HG03045 (cell line): ENCODE data around the gene HEG1.

Experiments used
- ATAC-seq: cut with Tn5 transposase; IDR thresholded peaks from one replicate; pipeline ENCODE4 v1.9.1; 2021; ENCODE audit warnings: mild to moderate bottlenecking, moderate library complexity; ENCODE audit not compliant: unreplicated experiment

Gene HEG1

DNA sequence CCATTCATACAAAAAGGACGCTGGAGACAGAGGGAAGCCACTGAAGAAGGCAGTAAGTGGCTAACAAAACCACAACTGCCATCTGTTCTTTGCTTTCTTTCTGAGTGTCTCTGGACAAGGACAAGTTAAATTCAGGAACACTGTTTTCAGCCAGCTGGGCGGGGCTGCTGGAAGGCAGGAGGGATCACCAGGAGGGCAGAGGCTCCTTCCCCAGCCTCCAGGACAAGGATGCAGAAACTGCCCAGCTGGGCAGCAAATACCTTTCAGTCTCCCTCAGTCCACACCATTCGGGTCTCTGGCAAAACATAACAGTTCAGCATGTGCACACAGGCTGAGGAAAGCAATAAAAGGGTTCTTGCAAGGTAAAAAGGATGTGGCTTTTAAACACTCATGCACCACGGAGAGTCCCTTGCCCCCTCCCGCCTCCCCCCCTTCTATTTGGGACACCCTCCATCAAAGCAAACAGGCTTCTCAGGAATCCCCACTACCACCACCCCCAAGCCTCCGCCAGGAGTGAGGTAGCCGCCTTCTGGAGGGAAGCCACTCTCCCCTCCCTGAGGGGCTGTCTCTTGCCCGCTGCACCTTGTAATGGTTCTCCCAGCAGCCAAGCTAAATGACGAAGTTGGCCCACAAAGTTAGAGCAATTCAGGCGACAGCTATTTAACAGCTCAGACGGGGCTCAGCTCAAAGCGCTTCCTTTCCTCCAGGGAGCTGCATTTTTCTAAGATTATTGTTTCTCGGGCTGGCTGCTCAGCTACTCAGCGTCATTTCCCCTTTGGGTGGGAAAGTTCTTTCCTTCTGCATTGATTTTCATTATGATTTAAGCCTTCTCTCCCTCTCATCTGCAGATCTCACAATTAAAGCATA lies 3.8 kb downstream of the HEG1 start:
- ATAC-seq = no peak

DNA sequence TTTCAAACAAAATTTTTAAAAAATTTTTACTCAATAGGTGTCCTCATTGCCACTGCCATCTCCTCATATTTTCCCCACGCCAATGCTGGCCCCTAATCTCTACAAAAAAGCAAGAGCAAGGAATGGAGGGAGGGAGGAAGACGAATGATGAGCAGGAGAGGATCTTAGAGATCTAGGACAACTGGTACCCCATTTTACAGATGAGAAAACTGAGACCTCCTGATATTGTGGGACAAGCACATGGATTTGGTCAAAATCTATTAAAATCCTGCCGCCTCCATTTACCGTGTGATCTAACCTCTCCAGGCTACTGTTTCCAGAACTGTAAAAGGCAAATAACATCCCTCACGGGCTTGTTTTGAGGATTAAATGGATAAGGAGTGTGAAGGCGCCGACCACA lies 4.6 kb downstream of the HEG1 start:
- no peak for ATAC-seq

- no peak for ATAC-seq
Measured at GRCh38 chr3:125050488-125051090, 5.2 kb downstream of the HEG1 start.

DNA sequence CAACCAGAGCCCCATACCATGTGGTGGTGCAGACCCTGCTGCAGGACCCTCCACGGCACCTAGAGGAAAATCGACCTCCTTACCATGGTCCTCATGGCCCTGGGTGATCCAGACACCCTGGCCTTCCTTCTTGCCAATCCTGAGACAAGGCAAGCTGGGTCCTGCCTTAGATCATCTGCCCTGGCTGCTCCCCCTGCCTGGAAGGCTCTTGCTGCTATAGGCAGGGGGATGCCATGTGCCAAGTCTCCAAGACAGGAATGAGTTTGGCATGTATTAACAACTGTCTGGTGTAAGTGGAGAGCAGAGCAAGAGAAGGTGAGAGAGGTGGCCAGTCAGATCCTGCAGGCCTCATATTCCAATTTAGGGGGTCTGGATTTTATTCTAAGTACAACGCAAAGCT lies 7.5 kb downstream of the HEG1 start:
- no peak for ATAC-seq

DNA sequence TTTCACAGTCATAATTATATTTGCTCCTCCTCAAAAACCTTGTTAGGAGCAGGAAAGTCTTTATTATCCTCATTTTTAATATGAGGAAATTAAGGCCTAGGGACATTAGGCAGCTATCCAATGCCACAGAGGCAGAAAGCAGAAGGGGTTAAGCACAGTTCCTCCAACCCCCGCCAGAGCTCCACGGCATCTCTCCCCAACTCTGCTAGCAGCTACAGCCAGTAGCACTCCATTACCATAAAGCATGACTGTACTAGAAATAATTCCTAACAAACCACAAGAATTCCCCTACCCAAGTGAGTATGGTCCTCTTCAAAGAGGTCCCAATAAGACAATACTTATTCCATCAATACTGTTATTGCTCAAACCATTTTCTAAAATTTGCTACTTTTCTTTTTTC lies 9.8 kb downstream of the HEG1 start:
- no peak for ATAC-seq

GRCh38 chr3:125045194-125045593 lies 10.6 kb downstream of the HEG1 start:
- ATAC-seq = no peak

GRCh38 chr3:125043599-125044151 lies 12.1 kb downstream of the HEG1 start:
- no peak for ATAC-seq

DNA sequence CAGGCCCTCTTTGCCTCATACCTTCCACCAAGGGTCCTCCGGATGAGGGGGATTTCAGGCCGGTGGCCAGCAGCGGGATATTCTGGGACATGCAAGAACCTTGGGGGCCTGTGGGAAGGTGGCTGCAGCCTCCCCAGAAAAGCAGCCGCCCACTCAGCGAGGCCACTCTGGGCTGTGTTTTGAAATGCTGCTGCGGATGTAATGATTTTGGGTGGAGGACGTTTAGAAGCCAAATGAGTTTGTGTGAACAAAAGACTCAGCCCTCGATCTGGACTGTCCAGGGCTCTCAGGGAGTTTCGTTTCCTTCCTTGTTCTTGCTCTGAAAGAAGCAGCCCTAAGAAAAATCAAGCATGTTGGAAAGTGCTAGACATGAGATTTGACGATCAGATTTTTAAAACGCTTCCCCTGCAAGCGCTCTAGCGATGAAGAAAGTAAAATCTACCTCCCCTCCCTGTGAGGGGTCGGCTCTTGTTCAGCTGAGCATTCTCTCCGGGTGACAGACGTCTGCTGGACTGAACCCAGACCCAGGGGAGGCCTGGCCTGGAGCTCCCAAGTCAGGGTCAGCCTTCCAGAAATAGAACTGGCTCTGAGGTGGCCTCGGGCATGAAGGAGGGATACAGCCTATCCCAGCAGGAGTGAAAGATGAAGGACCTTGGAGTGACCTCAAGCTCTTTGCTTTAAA lies 12.9 kb downstream of the HEG1 start:
- ATAC-seq = no peak

GRCh38 chr3:125039131-125040100 lies 16.4 kb downstream of the HEG1 start:
- ATAC-seq = no peak

GRCh38 chr3:125037498-125038150 lies 18.2 kb downstream of the HEG1 start:
- no peak for ATAC-seq

GRCh38 chr3:125035217-125035616 lies 20.6 kb downstream of the HEG1 start:
- no peak for ATAC-seq

DNA sequence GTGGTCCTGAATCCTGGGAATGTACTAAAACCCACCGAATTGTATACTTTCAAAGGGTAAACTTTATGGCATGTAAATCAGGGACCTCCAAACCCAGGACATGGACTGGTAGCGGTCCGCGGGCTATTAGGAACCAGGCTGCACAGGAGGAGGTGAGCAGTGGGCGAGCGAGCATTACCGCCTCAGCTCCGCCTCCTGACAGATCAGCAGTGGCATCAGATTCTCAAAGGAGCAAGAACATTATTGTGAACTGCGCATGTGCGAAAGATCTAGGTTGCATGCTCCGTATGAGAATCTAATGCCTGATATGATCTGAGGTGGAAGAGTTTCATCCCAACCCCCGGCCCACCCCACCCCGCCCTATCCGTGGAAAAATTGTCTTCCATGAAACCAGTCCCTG lies 22.2 kb downstream of the HEG1 start:
- no peak for ATAC-seq

DNA sequence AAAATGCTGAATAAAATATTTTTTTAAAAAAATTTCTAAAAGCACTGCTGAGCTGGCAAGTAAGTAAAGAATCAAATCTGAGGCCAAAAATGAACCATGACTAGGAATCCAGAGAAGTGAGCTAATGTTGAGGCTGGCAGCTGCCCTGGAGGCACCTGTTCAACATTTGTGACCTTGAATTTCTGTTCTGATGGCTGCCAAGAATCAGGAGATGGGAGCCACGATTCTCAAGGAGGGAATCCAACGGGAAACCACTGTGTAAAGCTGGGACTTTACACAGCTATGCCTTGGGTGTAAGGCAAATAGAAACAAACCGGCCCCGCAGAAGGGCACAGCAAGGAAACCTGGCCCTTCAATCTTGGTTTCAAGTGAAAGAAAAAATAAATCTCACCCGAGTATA lies 22.7 kb downstream of the HEG1 start:
- no peak for ATAC-seq

DNA sequence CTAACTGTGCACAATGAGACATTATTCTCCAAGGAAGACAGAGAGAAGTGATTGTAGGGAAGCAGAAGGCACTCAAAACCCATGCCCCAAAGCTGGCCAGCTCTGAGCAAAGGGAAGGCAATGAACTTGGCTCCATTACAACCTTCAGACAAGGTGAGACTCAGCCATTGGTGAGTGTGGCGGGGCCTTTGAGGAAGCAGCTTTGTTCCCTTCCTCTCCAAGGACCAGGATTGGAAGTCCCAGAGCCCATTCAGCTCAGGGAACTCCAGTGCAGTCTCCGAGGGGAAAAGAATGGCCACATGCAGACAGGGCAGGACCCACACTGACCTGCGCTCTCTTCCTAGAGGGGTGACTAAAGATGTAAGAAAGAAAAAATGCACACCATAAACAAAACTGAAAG lies 23.1 kb downstream of the HEG1 start:
- no peak for ATAC-seq

DNA sequence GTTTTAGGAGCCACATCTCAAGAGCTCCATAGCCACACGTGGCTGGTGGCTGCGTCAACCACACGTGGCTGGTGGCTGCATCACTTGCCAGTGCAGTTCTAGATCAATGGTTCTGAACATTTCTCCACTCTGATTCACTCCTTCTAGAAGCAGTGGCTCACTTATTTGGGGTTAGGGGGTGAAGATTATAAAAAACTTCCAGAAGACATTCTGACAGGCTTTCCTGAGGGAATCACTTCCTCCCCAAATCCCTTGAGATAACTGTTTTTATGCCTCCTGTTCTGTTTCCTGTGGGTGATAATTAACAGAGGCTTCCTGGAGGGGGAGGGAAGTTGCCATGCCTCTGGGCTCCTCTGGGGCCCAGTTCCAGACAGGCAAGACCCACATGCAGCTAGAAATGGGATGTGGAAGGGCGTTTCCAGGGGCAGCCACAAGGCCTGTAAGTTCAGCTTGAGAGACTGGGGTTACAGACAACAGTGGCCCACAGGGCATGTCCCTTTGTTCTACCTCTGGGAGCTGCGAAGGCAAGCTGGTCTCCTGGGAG lies 23.6 kb downstream of the HEG1 start:
- ATAC-seq = no peak

DNA sequence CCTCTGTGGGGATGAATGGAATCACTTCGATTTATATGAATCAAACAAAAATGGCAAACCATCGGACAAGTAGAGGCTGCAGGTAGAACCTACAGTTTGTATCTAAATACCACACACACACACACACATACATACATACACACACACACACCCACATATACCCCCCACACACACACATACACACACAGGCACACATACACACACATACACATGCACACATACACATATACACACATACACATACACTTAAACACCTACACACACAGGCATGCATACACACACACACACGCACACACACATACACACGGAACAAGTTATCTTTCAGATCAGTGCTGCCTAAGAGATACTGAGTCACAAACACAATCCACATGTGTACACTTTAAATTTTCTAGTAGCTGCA lies 24.3 kb downstream of the HEG1 start:
- ATAC-seq = no peak

DNA sequence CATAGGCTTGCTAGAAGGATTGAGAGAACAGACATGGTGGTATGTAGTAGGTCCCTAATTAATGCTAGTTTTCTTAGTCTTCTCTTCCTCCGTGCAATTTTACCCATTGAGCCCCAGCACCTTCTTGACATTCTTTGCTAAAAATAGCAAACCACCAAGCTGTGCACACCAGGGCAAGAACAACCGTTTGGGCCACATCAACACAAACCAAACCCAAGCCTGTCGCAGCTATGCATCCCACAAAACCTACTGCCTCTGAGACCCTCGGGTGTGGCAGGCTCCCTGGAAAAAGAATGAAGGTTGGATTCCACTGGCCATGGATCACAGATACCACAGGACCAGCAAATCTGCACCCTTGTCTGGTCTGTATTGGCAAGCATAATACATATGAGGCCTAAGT lies 27.1 kb downstream of the HEG1 start:
- ATAC-seq = no peak

GRCh38 chr3:125025642-125026041 lies 30.2 kb downstream of the HEG1 start:
- no peak for ATAC-seq

GRCh38 chr3:125024817-125025216 lies 31.0 kb downstream of the HEG1 start:
- ATAC-seq = no peak
